ENCODE measurements around the gene MRPL53.
A peak's percentile ranks its signal among the peaks of the same experiment; 100 is the strongest.

MRPL53 gene

GRCh38 chr2:74472086-74472944 is at the start of gene MRPL53:
Gene MRPL53 (minus strand): TSS chr2:74472680. CDS start chr2:74472660, 20 bp downstream.
- Histone ChIP-seq H3K9me3 (replicated peaks in 1 of 11) (no peaks in the 10 kb centered on the region), H3K27me3 (no peaks in the 10 kb centered on the region), H3K36me3 (peaks cover 26 to 42% (median 33%) of the 10 kb centered on the region in 11 experiments), H4K20me1 (no peaks in the 10 kb centered on the region), H3K4me2 (peak within 1 kb of the TSS; percentile 83 to 98 (median 95)), H3K9ac (peak within 1 kb of the TSS; percentile 82 to 89 (median 86)), H3K4me3 (peak within 1 kb of the TSS; percentile 65 to 84 (median 74)), H3K27ac (peak within 1 kb of the TSS; percentile 62 to 90 (median 86)), H3K4me1 (peaks cover 29 to 52% (median 40%) of the 10 kb centered on the region in 10 experiments)
- no peak for TF ChIP-seq Cebpa-rat (IDR thresholded peaks at IDR 0.05)

- H3K9ac ChIP-seq, result no peak overlapping the region
- H3K27me3 ChIP-seq, result peaks cover 86 to 98% (median 93%) of the 10 kb centered on the region in 11 experiments
- H3K4me2 ChIP-seq, result no peak overlapping the region
- H3K36me3 ChIP-seq, result no peaks in the 10 kb centered on the region
- H4K20me1 ChIP-seq, result peaks cover 0 to 37% (median 23%) of the 10 kb centered on the region in 11 experiments; a peak in 15 of 22 replicates
- peaks cover 4 to 29% (median 17%) of the 10 kb centered on the region in 11 experiments; a peak in 15 of 22 replicates for H3K9me3 ChIP-seq (replicated peaks in 1 of 11)
- H3K4me1 ChIP-seq, result peaks cover 5 to 19% (median 8%) of the 10 kb centered on the region in 10 experiments; a peak in 11 of 20 replicates
- no peak overlapping the region for H3K4me3 ChIP-seq
- no peak overlapping the region for H3K27ac ChIP-seq
- no peak for TF ChIP-seq Cebpa-rat (IDR thresholded peaks at IDR 0.05)
These were observed 44.2 kb upstream of the MRPL53 start for GRCh38 chr2:74516650-74517049.

- Histone ChIP-seq H3K4me1 (peaks cover 5 to 19% (median 8%) of the 10 kb centered on the region in 10 experiments; a peak in 11 of 20 replicates), H3K36me3 (no peaks in the 10 kb centered on the region), H3K9ac (no peak overlapping the region), H4K20me1 (peaks cover 0 to 37% (median 23%) of the 10 kb centered on the region in 11 experiments; a peak in 15 of 22 replicates), H3K27ac (no peak overlapping the region), H3K27me3 (peaks cover 91 to 100% (median 98%) of the 10 kb centered on the region in 11 experiments), H3K9me3 (replicated peaks in 1 of 11) (peaks cover 4 to 29% (median 17%) of the 10 kb centered on the region in 11 experiments; a peak in 15 of 22 replicates), H3K4me3 (0 out of 20 replicates have a peak overlapping the region, but pooled peaks of 1 of the 10 experiments have one; percentile 1), H3K4me2 (no peak overlapping the region)
- no peak for TF ChIP-seq Cebpa-rat (IDR thresholded peaks at IDR 0.05)
These were observed 43.6 kb upstream of the MRPL53 start for GRCh38 chr2:74515981-74516633.

GRCh38 chr2:74515271-74515980 is 42.9 kb upstream of the MRPL53 start:
- Histone ChIP-seq H3K27ac (no peak overlapping the region), H3K36me3 (no peaks in the 10 kb centered on the region), H3K4me1 (peaks cover 5 to 19% (median 8%) of the 10 kb centered on the region in 10 experiments; a peak in 11 of 20 replicates), H4K20me1 (peaks cover 0 to 37% (median 23%) of the 10 kb centered on the region in 11 experiments; a peak in 15 of 22 replicates), H3K27me3 (peaks cover 98 to 100% (median 100%) of the 10 kb centered on the region in 11 experiments), H3K4me2 (peak overlapping the region in 1 of 11 experiments; percentile 73; a peak in 2 of 22 replicates), H3K9ac (no peak overlapping the region), H3K9me3 (replicated peaks in 1 of 11) (peaks cover 4 to 29% (median 17%) of the 10 kb centered on the region in 11 experiments; a peak in 15 of 22 replicates), H3K4me3 (peak overlapping the region in 4 of 10 experiments; percentile 1 to 26 (median 20); a peak in 3 of 20 replicates)
- no peak for TF ChIP-seq Cebpa-rat (IDR thresholded peaks at IDR 0.05)

- H3K36me3 ChIP-seq, result no peaks in the 10 kb centered on the region
- peaks cover 100% of the 10 kb centered on the region in 11 experiments for H3K27me3 ChIP-seq
- peaks cover 5 to 19% (median 8%) of the 10 kb centered on the region in 10 experiments; a peak in 11 of 20 replicates for H3K4me1 ChIP-seq
- H3K4me2 ChIP-seq, result peak within 1 kb of the TSS; percentile 12 to 73 (median 49); a peak in 21 of 22 replicates
- peak within 1 kb of the TSS in 9 of 10 experiments; percentile 17 to 36 (median 20); a peak in 9 of 20 replicates for H3K4me3 ChIP-seq
- H3K9me3 ChIP-seq (replicated peaks in 1 of 11), result peaks cover 4 to 29% (median 17%) of the 10 kb centered on the region in 11 experiments; a peak in 15 of 22 replicates
- TF ChIP-seq Cebpa-rat (IDR thresholded peaks at IDR 0.05), result no peak
- H3K27ac ChIP-seq, result no peak within 1 kb of the TSS
- H4K20me1 ChIP-seq, result peaks cover 0 to 37% (median 23%) of the 10 kb centered on the region in 11 experiments; a peak in 15 of 22 replicates
- no peak within 1 kb of the TSS for H3K9ac ChIP-seq
These were observed 42.1 kb upstream of the MRPL53 start, which contains the start of gene TLX2 for GRCh38 chr2:74514368-74515270. Gene TLX2 (plus strand): TSS chr2:74514450. CDS start chr2:74514807, 357 bp downstream.

GRCh38 chr2:74513605-74514367 is 41.3 kb upstream of the MRPL53 start:
- peaks cover 0 to 37% (median 23%) of the 10 kb centered on the region in 11 experiments; a peak in 15 of 22 replicates for H4K20me1 ChIP-seq
- H3K9me3 ChIP-seq (replicated peaks in 1 of 11), result peaks cover 4 to 29% (median 17%) of the 10 kb centered on the region in 11 experiments; a peak in 15 of 22 replicates
- peaks cover 93 to 100% (median 100%) of the 10 kb centered on the region in 11 experiments for H3K27me3 ChIP-seq
- H3K4me3 ChIP-seq, result 0 out of 20 replicates have a peak overlapping the region, but pooled peaks of 1 of the 10 experiments have one; percentile 19
- H3K4me2 ChIP-seq, result peak overlapping the region; percentile 3 to 73 (median 45); a peak in 11 of 22 replicates
- H3K9ac ChIP-seq, result no peak overlapping the region
- H3K36me3 ChIP-seq, result no peaks in the 10 kb centered on the region
- no peak for TF ChIP-seq Cebpa-rat (IDR thresholded peaks at IDR 0.05)
- H3K4me1 ChIP-seq, result peaks cover 5 to 19% (median 8%) of the 10 kb centered on the region in 10 experiments; a peak in 11 of 20 replicates
- H3K27ac ChIP-seq, result no peak overlapping the region
